ENCODE data around the gene OTOS. TPM values are rescaled to one million over a fixed set of nuclear protein-coding genes. Genes with fewer than 3 reads are reported as not detected.

OTOS gene
- total RNA-seq, 1 experiment from 2014 or later, result not detected

GRCh38 chr2:240124651-240125030 is 15.8 kb downstream of the OTOS start:
- Histone ChIP-seq H3K9me3 (ENCODE audit: low read depth, low read length, poor library complexity, severe bottlenecking) (no peaks in the 10 kb centered on the region), H3K4me1 (ENCODE audit: insufficient read depth, low read length, poor library complexity, severe bottlenecking) (no peaks in the 10 kb centered on the region), H3K27ac (ENCODE audit: low read depth, low read length, poor library complexity, severe bottlenecking) (no peak overlapping the region), H3K36me3 (ENCODE audit: insufficient read depth, low read length, poor library complexity, severe bottlenecking) (peaks cover 4% of the 10 kb centered on the region), H3K4me3 (ENCODE audit: low read depth, low read length, poor library complexity, severe bottlenecking) (no peak overlapping the region), H3K27me3 (replicated peaks; ENCODE audit: insufficient read depth, low read depth, low read length, poor library complexity) (no peaks in the 10 kb centered on the region)
- CTCF ChIA-PET, result no interaction called here
- POLR2A ChIA-PET (ENCODE audit: low non-redundant PET), result no interaction called here
- intact Hi-C loops (cut with micrococcal nuclease; ENCODE audit: unreplicated experiment), result no loop called here
- no peak for DNase-seq (ENCODE audit: low spot score)
- BruUV-seq (replicated peaks), result no TSS peak
- TF ChIP-seq CTCF (conservative IDR thresholded peaks at IDR 0.05; ENCODE audit: low read depth, low read length) (no peak), EZH2 (IDR thresholded peaks at IDR 0.05; ENCODE audit: borderline replicate concordance, low read depth, low read length, poor library complexity, severe bottlenecking) (no peak)

DNA sequence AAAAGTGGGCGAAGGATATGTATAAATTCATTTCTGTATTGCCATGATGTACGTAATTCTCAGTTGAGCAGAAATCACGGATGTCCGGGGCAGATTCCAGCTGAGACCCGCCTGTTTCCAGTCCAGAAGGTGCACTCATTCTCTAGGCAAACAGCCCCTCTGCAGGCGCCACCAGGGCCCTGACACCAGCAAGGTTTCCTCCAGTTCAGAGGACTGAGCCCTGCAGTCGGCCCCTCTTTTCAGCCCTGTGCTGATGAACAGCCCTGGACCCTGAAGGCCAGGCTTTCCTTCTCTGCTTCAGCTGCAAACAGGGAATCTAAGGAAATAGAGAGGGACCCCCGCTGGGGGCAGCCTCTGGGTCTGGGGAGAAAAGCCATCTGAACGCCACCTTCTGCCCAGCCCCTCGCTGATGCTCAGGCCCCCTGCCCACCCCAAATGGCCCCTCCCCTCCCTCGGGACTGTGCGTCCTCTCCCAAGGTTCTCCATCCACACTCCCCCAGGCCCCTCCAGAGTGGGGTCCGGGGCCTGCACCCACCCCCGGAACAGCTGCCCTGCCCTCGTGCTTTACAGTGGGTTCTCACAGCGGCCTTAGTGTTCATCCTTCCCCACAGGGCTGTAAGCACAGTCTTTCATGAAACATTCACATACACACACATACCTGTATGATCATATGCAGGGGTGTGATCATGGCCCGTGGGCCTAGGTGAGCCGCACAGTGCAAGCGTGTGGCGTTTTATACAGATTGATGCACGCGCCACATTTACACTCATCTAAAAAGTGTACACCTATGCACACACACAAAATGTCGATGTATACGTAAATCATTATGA is 16.4 kb downstream of the OTOS start:
- DNase-seq (ENCODE audit: low spot score), result no peak

DNA sequence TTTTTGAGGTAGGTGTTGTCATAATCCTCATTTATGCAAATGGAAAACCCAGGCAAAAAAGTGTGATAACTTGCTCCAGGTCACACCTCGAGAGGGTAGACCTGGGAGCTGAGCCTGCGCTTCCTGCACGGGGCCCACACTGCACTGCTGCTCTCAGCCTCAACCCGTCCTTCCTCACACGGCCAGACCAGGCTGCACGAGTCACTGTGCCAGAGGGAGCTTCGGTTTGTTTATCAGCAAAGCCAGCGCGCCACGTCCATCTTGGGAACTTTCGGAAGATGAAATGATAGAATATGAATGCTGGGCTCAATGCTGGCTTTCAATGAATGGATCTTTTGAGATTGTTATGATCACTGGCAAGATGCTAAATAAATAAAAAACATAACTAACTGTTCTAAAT is 18.8 kb downstream of the OTOS start:
- ChIA-PET CTCF (no interaction called here), POLR2A (ENCODE audit: low non-redundant PET) (no interaction called here)
- no peaks in the 10 kb centered on the region for H3K4me1 ChIP-seq (ENCODE audit: insufficient read depth, low read length, poor library complexity, severe bottlenecking)
- no peaks in the 10 kb centered on the region for H3K36me3 ChIP-seq (ENCODE audit: insufficient read depth, low read length, poor library complexity, severe bottlenecking)
- no peaks in the 10 kb centered on the region for H3K9me3 ChIP-seq (ENCODE audit: low read depth, low read length, poor library complexity, severe bottlenecking)
- intact Hi-C loops (cut with micrococcal nuclease; ENCODE audit: unreplicated experiment), result no loop called here
- no peak overlapping the region for H3K27ac ChIP-seq (ENCODE audit: low read depth, low read length, poor library complexity, severe bottlenecking)
- no peaks in the 10 kb centered on the region for H3K27me3 ChIP-seq (replicated peaks; ENCODE audit: insufficient read depth, low read depth, low read length, poor library complexity)
- TF ChIP-seq EZH2 (IDR thresholded peaks at IDR 0.05; ENCODE audit: borderline replicate concordance, low read depth, low read length, poor library complexity, severe bottlenecking) (no peak), CTCF (conservative IDR thresholded peaks at IDR 0.05; ENCODE audit: low read depth, low read length) (no peak)
- H3K4me3 ChIP-seq (ENCODE audit: low read depth, low read length, poor library complexity, severe bottlenecking), result no peak overlapping the region
- no peak for DNase-seq (ENCODE audit: low spot score)
- no TSS peak for BruUV-seq (replicated peaks)

More for the DNA sequence above, 16.4 kb downstream of the OTOS start:
- Histone ChIP-seq H3K4me3 (ENCODE audit: low read depth, low read length, poor library complexity, severe bottlenecking) (no peak overlapping the region), H3K4me1 (ENCODE audit: insufficient read depth, low read length, poor library complexity, severe bottlenecking) (no peaks in the 10 kb centered on the region), H3K36me3 (ENCODE audit: insufficient read depth, low read length, poor library complexity, severe bottlenecking) (peaks cover 4% of the 10 kb centered on the region), H3K27me3 (replicated peaks; ENCODE audit: insufficient read depth, low read depth, low read length, poor library complexity) (no peaks in the 10 kb centered on the region), H3K27ac (ENCODE audit: low read depth, low read length, poor library complexity, severe bottlenecking) (no peak overlapping the region), H3K9me3 (ENCODE audit: low read depth, low read length, poor library complexity, severe bottlenecking) (no peaks in the 10 kb centered on the region)
- POLR2A ChIA-PET (ENCODE audit: low non-redundant PET), result no interaction called here
- no peak for TF ChIP-seq EZH2 (IDR thresholded peaks at IDR 0.05; ENCODE audit: borderline replicate concordance, low read depth, low read length, poor library complexity, severe bottlenecking)
- no peak for TF ChIP-seq CTCF (conservative IDR thresholded peaks at IDR 0.05; ENCODE audit: low read depth, low read length)
- BruUV-seq (replicated peaks), result no TSS peak
- CTCF ChIA-PET, result no interaction called here
- intact Hi-C loops (cut with micrococcal nuclease; ENCODE audit: unreplicated experiment), result no loop called here

All from A673 (cell line).